ENCODE data around the gene RELN. TPM values are rescaled to one million over a fixed set of nuclear protein-coding genes. Genes with fewer than 3 reads are reported as not detected.

RELN gene
- total RNA-seq, 1 experiment from 2014 or later: 0.48 TPM

- Histone ChIP-seq H3K27ac (no peak overlapping the region), H3K4me1 (replicated peaks; ENCODE audit: insufficient read depth) (no peaks in the 10 kb centered on the region), H3K4me3 (no peak overlapping the region), H4K20me1 (ENCODE audit: insufficient read depth) (no peaks in the 10 kb centered on the region), H3K9me3 (ENCODE audit: insufficient read depth, low read depth) (no peaks in the 10 kb centered on the region), H3K27me3 (ENCODE audit: insufficient read depth, low read depth) (no peaks in the 10 kb centered on the region), H2AFZ (peak overlapping the region; percentile 30; the same call in 1 of the 2 replicates), H3K79me2 (ENCODE audit: low read depth) (no peaks in the 10 kb centered on the region), H3K36me3 (ENCODE audit: low read depth) (no peaks in the 10 kb centered on the region), H3F3A (ENCODE audit: insufficient read depth, low read depth) (no peaks in the 10 kb centered on the region), H3K9me2 (ENCODE audit: insufficient read depth) (no peaks in the 10 kb centered on the region; the same call in 1 of the 2 replicates), H3K4me2 (no peak overlapping the region)
- TF ChIP-seq EZH2 (IDR thresholded peaks at IDR 0.05; ENCODE audit: low read depth): no peak
- no peak for TF ChIP-seq CTCF (conservative IDR thresholded peaks at IDR 0.05)
- ChIA-PET CTCF (no interaction called here), POLR2A (ENCODE audit: unreplicated experiment) (no interaction called here)
- BruUV-seq (replicated peaks): no TSS peak
- intact Hi-C loops (cut with micrococcal nuclease; ENCODE audit: unreplicated experiment): no loop called here
- DNase-seq: no peak
Measured at GRCh38 chr7:103699032-103699431, 290.4 kb downstream of the RELN start.

- intact Hi-C loops (cut with micrococcal nuclease; ENCODE audit: unreplicated experiment): no loop called here
- H3K4me1 ChIP-seq (replicated peaks; ENCODE audit: insufficient read depth): no peaks in the 10 kb centered on the region
- no peak overlapping the region for H3K4me2 ChIP-seq
- no peaks in the 10 kb centered on the region; the same call in 1 of the 2 replicates for H3K9me2 ChIP-seq (ENCODE audit: insufficient read depth)
- POLR2A ChIA-PET (ENCODE audit: unreplicated experiment): no interaction called here
- no peaks in the 10 kb centered on the region for H3K79me2 ChIP-seq (ENCODE audit: low read depth)
- no peaks in the 10 kb centered on the region for H3F3A ChIP-seq (ENCODE audit: insufficient read depth, low read depth)
- H3K9me3 ChIP-seq (ENCODE audit: insufficient read depth, low read depth): no peaks in the 10 kb centered on the region
- no peak overlapping the region for H2AFZ ChIP-seq
- no peak overlapping the region for H3K27ac ChIP-seq
- CTCF ChIA-PET: no interaction called here
- no peaks in the 10 kb centered on the region for H3K27me3 ChIP-seq (ENCODE audit: insufficient read depth, low read depth)
- DNase-seq: no peak
- H3K36me3 ChIP-seq (ENCODE audit: low read depth): no peaks in the 10 kb centered on the region
- BruUV-seq (replicated peaks): no TSS peak
- TF ChIP-seq CTCF (conservative IDR thresholded peaks at IDR 0.05) (no peak), EZH2 (IDR thresholded peaks at IDR 0.05; ENCODE audit: low read depth) (no peak)
- no peak overlapping the region for H3K4me3 ChIP-seq
- no peaks in the 10 kb centered on the region for H4K20me1 ChIP-seq (ENCODE audit: insufficient read depth)
Measured at GRCh38 chr7:103698064-103698463, 291.4 kb downstream of the RELN start.

GRCh38 chr7:103695521-103695920 lies 293.9 kb downstream of the RELN start:
- TF ChIP-seq EZH2 (IDR thresholded peaks at IDR 0.05; ENCODE audit: low read depth): no peak
- no peak for TF ChIP-seq CTCF (conservative IDR thresholded peaks at IDR 0.05)
- CTCF ChIA-PET: no interaction called here
- no peak overlapping the region for H3K27ac ChIP-seq
- no peak overlapping the region for H3K4me3 ChIP-seq
- BruUV-seq (replicated peaks): no TSS peak
- no peaks in the 10 kb centered on the region; the same call in 1 of the 2 replicates for H3K9me2 ChIP-seq (ENCODE audit: insufficient read depth)
- no peak overlapping the region for H2AFZ ChIP-seq
- H3K79me2 ChIP-seq (ENCODE audit: low read depth): no peaks in the 10 kb centered on the region
- no peaks in the 10 kb centered on the region for H4K20me1 ChIP-seq (ENCODE audit: insufficient read depth)
- H3K27me3 ChIP-seq (ENCODE audit: insufficient read depth, low read depth): no peaks in the 10 kb centered on the region
- intact Hi-C loops (cut with micrococcal nuclease; ENCODE audit: unreplicated experiment): no loop called here
- POLR2A ChIA-PET (ENCODE audit: unreplicated experiment): no interaction called here
- no peak overlapping the region for H3K4me2 ChIP-seq
- H3K9me3 ChIP-seq (ENCODE audit: insufficient read depth, low read depth): no peaks in the 10 kb centered on the region; the same call in 1 of the 2 replicates
- H3K4me1 ChIP-seq (replicated peaks; ENCODE audit: insufficient read depth): no peaks in the 10 kb centered on the region
- no peaks in the 10 kb centered on the region for H3K36me3 ChIP-seq (ENCODE audit: low read depth)
- no peaks in the 10 kb centered on the region for H3F3A ChIP-seq (ENCODE audit: insufficient read depth, low read depth)
- no peak for DNase-seq
